Type B pancreatic cell (in vitro differentiated cells): ENCODE measurements around the gene RBM14. TPM values are rescaled to one million over a fixed set of nuclear protein-coding genes. Genes with fewer than 3 reads are reported as not detected.
A peak's percentile ranks its signal among the peaks of the same experiment; 100 is the strongest.

ENCODE experiments used
- DNase-seq: peaks from one replicate; pipeline ENCODE4 v3.0.0; 2021; ENCODE audit warnings: mixed read lengths; ENCODE audit not compliant: unreplicated experiment; ENCODE audit errors: extremely low spot score
- H3K27ac Mint-ChIP-seq: 2 replicates; pipeline ENCODE4 v1.8.0; 2021; ENCODE audit warnings: mild to moderate bottlenecking, mixed read lengths
- H3K27me3 Mint-ChIP-seq: 2 replicates; pipeline ENCODE4 v1.8.0; 2021; ENCODE audit warnings: mixed read lengths
- H3K36me3 Mint-ChIP-seq: 2 replicates; pipeline ENCODE4 v1.8.0; 2021; ENCODE audit warnings: mixed read lengths
- H3K4me1 Mint-ChIP-seq: one replicate; pipeline ENCODE4 v1.8.0; 2021; ENCODE audit warnings: mixed read lengths; ENCODE audit not compliant: unreplicated experiment
- H3K4me3 Mint-ChIP-seq: 2 replicates; pipeline ENCODE4 v1.8.0; 2021; ENCODE audit warnings: mild to moderate bottlenecking, mixed read lengths
- H3K9me3 Mint-ChIP-seq: 2 replicates; pipeline ENCODE4 v1.8.0; 2021; ENCODE audit warnings: mixed read lengths
- CTCF ChIP-seq: fragments of 200-600 bp; sonication (generic); conservative IDR thresholded peaks from 2 replicates; pipeline ENCODE4 v1.5.0; 2021; ENCODE audit warnings: antibody characterized with exemption, mild to moderate bottlenecking
- total RNA-seq: library from RNA; stranded (reverse); gene quantifications from 2 replicates; pipeline ENCODE4 v1.2.1, GENCODE V29; 2021; ENCODE audit warnings: low replicate concordance

RBM14 gene
- total RNA-seq, 1 donor from 2014 or later: 128 TPM

GRCh38 chr11:66676282-66676919, 60.0 kb downstream of the RBM14 start:
- Mint-ChIP-seq H3K4me1 (peaks cover 29% of the 10 kb centered on the region), H3K4me3 (peak overlapping the region; percentile 98), H3K9me3 (no peaks in the 10 kb centered on the region), H3K36me3 (peaks cover 15% of the 10 kb centered on the region), H3K27ac (peak overlapping the region; percentile 99), H3K27me3 (no peaks in the 10 kb centered on the region)
- no peak for TF ChIP-seq CTCF
- DNase-seq: no peak

Other genes starting within 250 kb of the RBM14 start
- 22.2 and 31.7 TPM in 2 replicates for gene SLC29A2, start 244.9 kb upstream of the RBM14 start, total RNA-seq
- 0.14 and 0.77 TPM in 2 replicates for gene NPAS4, start 195.6 kb upstream of the RBM14 start, total RNA-seq
- 53.0 and 69.8 TPM in 2 replicates for gene MRPL11, start 177.8 kb upstream of the RBM14 start, total RNA-seq
- 17.9 and 25.0 TPM in 2 replicates for gene PELI3, start 149.7 kb upstream of the RBM14 start, total RNA-seq
- gene DPP3, start 136.2 kb upstream of the RBM14 start, total RNA-seq: 42.7 and 44.0 TPM in 2 replicates
- 43.1 and 71.8 TPM in 2 replicates for gene BBS1, start 106.0 kb upstream of the RBM14 start, total RNA-seq
- 8.7 and 12.7 TPM in 2 replicates for gene ZDHHC24, start 70.6 kb upstream of the RBM14 start, total RNA-seq
- gene ACTN3, start 69.7 kb upstream of the RBM14 start, total RNA-seq: 0.57 and 2.6 TPM in 2 replicates
- 10.1 TPM in 1 of 2 replicates, not detected in the other for gene CTSF, start 48.0 kb upstream of the RBM14 start, total RNA-seq
- 0.94 and 1.1 TPM in 2 replicates for gene CCDC87, start 23.6 kb upstream of the RBM14 start, total RNA-seq
- 40.9 and 58.0 TPM in 2 replicates for gene CCS, start 23.4 kb upstream of the RBM14 start, total RNA-seq
- gene RBM4, start 22.1 kb downstream of the RBM14 start, total RNA-seq: 191 and 228 TPM in 2 replicates
- gene RBM4B, start 61.3 kb downstream of the RBM14 start, total RNA-seq: 25.2 and 49.1 TPM in 2 replicates
- gene SPTBN2, start 112.6 kb downstream of the RBM14 start, total RNA-seq: 56.0 and 139 TPM in 2 replicates
- gene RCE1, start 226.8 kb downstream of the RBM14 start, total RNA-seq: 25.0 and 29.9 TPM in 2 replicates
- gene LRFN4, start 240.4 kb downstream of the RBM14 start, total RNA-seq: 10.1 and 28.5 TPM in 2 replicates